ENCODE measurements around the gene KMT5C.
A peak's percentile ranks its signal among the peaks of the same experiment; 100 is the strongest.

KMT5C gene

DNA sequence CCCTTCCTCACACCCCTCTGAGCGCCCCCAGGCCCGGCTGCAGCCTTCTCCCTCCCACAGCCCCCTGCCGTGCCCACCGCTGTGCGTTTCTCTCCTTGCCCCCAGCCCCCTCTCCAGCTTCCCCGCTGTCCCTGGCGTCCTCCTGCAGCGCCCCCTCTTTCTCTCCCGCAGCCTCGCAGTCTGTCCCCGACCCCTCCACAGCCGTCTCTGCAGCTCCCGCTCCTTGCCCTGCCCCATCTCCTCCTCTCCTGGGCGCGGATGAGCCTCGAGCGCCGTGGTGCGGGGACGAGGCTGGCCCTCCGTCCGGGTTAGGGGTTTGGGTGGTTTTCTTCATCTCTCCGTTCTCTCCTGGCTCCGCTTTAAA lies 1.1 kb downstream of the KMT5C start:
- peak overlapping the region; percentile 80 for H3K9ac ChIP-seq (ENCODE audit: low read depth, low read length)
- no peaks in the 10 kb centered on the region for H3K36me3 ChIP-seq (ENCODE audit: insufficient read depth, low read length)
- no peaks in the 10 kb centered on the region for H3K9me3 ChIP-seq (replicated peaks; ENCODE audit: low read length)
- H3K27me3 ChIP-seq (ENCODE audit: control insufficient read depth, insufficient read depth, low read length) = peaks cover 10% of the 10 kb centered on the region
- peak overlapping the region; percentile 95 for H3K4me2 ChIP-seq (ENCODE audit: low read length)
- peaks cover 36% of the 10 kb centered on the region for H3K4me1 ChIP-seq (ENCODE audit: control insufficient read depth, insufficient read depth, low read length)
- peak overlapping the region; percentile 78 for H3K4me3 ChIP-seq (ENCODE audit: low read length)

DNA sequence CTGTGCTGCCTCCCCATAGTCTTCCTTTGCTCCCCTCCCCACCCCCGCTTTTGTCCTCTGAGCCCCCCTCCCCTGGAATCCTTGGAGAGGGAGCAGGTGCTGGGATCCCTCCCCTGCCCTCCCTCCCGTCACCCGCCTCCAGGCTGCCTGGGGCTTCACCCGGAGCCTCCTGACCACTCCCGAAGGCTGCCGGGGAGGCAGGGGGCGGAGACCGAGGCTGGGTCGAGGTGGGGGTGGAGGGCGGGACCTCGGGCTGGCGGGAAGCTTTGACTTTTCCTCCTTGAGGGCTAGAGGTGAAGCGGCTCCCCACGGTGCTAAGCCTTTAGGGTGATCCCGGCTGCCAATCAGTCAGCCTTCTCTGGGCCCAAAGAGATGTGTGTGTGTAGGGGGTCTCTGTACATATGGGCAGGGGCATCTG lies 1.5 kb downstream of the KMT5C start:
- peak overlapping the region; percentile 78 for H3K4me3 ChIP-seq (ENCODE audit: low read length)
- H3K27me3 ChIP-seq (ENCODE audit: control insufficient read depth, insufficient read depth, low read length) = peaks cover 10% of the 10 kb centered on the region
- peaks cover 40% of the 10 kb centered on the region for H3K4me1 ChIP-seq (ENCODE audit: control insufficient read depth, insufficient read depth, low read length)
- no peaks in the 10 kb centered on the region for H3K9me3 ChIP-seq (replicated peaks; ENCODE audit: low read length)
- no peaks in the 10 kb centered on the region for H3K36me3 ChIP-seq (ENCODE audit: insufficient read depth, low read length)
- peak overlapping the region; percentile 95 for H3K4me2 ChIP-seq (ENCODE audit: low read length)
- H3K9ac ChIP-seq (ENCODE audit: low read depth, low read length) = no peak overlapping the region

DNA sequence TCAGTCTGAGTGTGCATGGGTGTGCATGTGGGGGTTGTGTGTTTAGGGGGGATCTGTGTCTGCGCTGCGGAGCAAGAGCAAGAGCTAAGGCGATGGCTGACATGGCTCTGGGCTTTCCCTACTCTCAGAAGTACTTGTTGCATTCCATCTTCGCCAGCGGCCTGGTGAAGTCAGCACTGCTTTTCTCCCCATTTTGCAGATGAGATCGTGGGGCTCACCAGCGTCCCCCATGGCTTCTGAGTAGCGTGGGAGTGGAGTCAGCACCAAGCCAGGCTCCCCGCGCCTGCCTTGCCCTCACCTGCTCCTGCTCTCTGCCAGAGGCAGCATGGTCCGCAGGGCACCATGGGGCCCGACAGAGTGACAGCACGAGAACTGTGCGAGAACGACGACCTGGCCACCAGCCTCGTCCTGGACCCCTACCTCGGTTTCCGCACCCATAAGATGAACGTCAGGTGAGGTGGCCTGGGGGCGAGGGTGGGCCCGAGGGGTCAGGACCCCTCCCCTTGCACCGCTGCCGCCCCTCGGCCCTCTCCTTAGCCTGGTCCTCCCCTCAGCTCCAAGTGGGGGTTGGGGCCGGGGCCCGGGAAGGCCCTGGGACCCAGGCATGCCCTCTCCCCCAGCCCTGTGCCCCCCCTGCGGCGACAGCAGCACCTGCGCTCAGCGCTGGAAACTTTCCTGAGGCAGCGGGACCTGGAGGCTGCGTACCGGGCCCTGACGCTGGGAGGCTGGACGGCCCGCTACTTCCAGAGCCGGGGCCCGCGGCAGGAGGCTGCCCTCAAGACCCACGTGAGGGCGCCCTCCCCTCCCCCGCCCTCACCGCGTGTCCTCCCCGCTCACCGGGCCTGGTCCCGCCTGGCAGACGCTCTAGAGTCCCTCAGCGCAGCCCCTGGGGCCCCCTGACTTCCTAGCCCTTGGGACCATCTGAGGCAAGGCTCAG lies 2.2 kb downstream of the KMT5C start:
- no peaks in the 10 kb centered on the region for H3K9me3 ChIP-seq (replicated peaks; ENCODE audit: low read length)
- H3K27me3 ChIP-seq (ENCODE audit: control insufficient read depth, insufficient read depth, low read length) = peaks cover 6% of the 10 kb centered on the region
- H3K4me3 ChIP-seq (ENCODE audit: low read length) = peak overlapping the region; percentile 54
- H3K4me2 ChIP-seq (ENCODE audit: low read length) = peak overlapping the region; percentile 95
- H3K36me3 ChIP-seq (ENCODE audit: insufficient read depth, low read length) = no peaks in the 10 kb centered on the region
- H3K4me1 ChIP-seq (ENCODE audit: control insufficient read depth, insufficient read depth, low read length) = peaks cover 43% of the 10 kb centered on the region
- no peak overlapping the region for H3K9ac ChIP-seq (ENCODE audit: low read depth, low read length)

DNA sequence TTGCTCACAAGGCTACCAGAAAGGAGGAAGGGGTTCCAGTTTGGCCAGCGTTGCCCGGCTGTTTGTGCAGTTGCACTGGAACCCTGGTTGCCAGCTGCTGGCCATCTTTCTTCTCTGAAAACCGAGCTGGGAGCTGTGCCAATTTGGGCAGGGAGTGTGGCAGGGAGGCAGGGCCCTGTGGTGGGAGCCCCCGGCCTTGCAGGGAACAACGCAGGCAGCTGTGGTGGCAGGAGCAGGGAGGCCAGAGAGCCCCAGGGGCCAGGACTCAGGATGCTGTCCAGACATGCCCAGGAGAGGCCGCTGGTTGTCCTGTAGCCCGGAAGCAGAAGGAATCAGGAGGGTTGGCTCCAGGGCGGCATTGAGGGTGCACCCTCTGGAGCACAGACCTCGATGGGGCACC lies 4.8 kb downstream of the KMT5C start:
- no peak overlapping the region for H3K4me3 ChIP-seq (ENCODE audit: low read length)
- no peaks in the 10 kb centered on the region for H3K36me3 ChIP-seq (ENCODE audit: insufficient read depth, low read length)
- H3K9ac ChIP-seq (ENCODE audit: low read depth, low read length) = no peak overlapping the region
- H3K27me3 ChIP-seq (ENCODE audit: control insufficient read depth, insufficient read depth, low read length) = no peaks in the 10 kb centered on the region
- H3K4me2 ChIP-seq (ENCODE audit: low read length) = no peak overlapping the region
- H3K9me3 ChIP-seq (replicated peaks; ENCODE audit: low read length) = no peaks in the 10 kb centered on the region
- peaks cover 35% of the 10 kb centered on the region for H3K4me1 ChIP-seq (ENCODE audit: control insufficient read depth, insufficient read depth, low read length)

DNA sequence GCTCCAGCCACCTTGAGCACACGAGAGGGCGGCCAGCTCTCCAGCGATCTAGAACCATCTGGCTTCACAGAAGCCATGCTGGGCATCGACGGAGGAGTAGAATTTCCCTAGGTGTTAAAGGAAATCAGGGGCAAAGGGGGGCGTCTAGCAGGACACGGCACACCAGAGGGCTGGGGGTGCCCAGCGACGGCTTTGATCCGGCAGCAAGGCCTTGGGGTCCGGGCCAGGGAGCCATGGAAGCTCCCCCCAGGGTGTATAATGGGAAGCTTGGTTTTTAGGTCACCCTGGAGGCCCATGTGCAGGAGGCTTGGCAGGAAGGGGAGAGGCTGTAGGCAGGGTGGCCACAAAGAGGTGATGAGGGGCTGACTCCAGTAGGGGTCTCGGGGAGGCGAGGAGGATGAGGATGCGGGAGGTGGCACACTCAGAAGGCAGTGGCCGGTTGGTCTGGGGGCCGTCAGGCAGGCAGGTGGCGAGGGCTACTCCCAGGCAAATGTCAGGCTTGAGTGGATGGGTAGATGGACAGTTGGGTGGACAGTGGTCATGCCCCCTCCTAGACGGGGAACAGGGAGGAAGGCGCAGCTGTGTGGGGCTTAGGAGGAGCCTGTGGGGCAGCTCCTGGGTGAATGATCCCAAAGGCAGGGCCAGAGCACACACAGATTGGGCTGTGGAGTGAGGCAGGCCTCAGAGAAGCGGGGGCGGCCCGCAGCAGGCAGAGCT lies 5.6 kb downstream of the KMT5C start:
- Histone ChIP-seq H3K4me2 (ENCODE audit: low read length) (peak overlapping the region; percentile 26), H3K9me3 (replicated peaks; ENCODE audit: low read length) (no peaks in the 10 kb centered on the region), H3K36me3 (ENCODE audit: insufficient read depth, low read length) (no peaks in the 10 kb centered on the region), H3K4me3 (ENCODE audit: low read length) (no peak overlapping the region), H3K27me3 (ENCODE audit: control insufficient read depth, insufficient read depth, low read length) (no peaks in the 10 kb centered on the region), H3K9ac (ENCODE audit: low read depth, low read length) (no peak overlapping the region), H3K4me1 (ENCODE audit: control insufficient read depth, insufficient read depth, low read length) (peaks cover 33% of the 10 kb centered on the region)

DNA sequence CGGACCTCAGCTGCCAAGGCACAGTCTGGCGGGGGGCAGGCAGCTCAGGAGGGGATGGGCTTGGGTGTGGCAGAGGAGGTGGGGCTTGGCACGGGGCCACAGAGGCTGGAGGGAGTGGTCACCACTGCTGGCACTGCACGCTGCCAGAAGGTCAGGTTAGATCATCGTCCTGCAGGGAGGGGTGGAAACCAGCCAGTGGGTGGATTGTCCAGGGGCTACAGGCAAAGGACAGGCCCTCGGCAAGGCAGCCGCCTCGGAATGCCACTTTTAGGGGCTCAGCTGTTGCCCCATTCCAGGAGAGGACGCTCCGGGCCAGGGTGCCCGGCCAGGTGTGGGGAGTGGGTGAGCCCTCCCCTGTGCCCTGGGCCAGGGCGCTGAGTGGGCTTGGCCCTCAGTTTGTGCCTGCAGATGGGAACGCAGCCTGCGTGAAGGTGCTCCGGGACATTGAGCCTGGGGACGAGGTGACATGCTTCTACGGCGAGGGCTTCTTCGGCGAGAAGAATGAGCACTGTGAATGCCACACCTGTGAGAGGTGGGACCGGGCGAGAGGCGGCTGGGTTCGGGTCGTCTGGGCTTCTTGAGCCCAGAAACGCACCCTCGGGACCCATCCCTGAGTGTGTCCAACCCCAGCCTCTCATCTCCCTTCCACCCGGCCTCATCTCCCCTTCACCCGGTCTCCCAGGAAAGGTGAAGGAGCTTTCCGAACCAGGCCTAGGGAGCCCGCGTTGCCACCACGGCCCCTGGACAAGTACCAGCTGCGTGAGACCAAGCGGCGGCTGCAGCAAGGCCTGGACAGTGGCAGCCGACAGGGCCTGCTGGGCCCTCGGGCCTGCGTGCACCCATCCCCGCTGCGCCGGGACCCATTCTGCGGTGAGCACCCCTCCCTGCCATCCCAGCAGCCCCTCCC lies 6.4 kb downstream of the KMT5C start:
- Histone ChIP-seq H3K9me3 (replicated peaks; ENCODE audit: low read length) (no peaks in the 10 kb centered on the region), H3K9ac (ENCODE audit: low read depth, low read length) (no peak overlapping the region), H3K4me3 (ENCODE audit: low read length) (no peak overlapping the region), H3K4me1 (ENCODE audit: control insufficient read depth, insufficient read depth, low read length) (peaks cover 26% of the 10 kb centered on the region), H3K36me3 (ENCODE audit: insufficient read depth, low read length) (no peaks in the 10 kb centered on the region), H3K4me2 (ENCODE audit: low read length) (peak overlapping the region; percentile 26), H3K27me3 (ENCODE audit: control insufficient read depth, insufficient read depth, low read length) (peaks cover 3% of the 10 kb centered on the region)

DNA sequence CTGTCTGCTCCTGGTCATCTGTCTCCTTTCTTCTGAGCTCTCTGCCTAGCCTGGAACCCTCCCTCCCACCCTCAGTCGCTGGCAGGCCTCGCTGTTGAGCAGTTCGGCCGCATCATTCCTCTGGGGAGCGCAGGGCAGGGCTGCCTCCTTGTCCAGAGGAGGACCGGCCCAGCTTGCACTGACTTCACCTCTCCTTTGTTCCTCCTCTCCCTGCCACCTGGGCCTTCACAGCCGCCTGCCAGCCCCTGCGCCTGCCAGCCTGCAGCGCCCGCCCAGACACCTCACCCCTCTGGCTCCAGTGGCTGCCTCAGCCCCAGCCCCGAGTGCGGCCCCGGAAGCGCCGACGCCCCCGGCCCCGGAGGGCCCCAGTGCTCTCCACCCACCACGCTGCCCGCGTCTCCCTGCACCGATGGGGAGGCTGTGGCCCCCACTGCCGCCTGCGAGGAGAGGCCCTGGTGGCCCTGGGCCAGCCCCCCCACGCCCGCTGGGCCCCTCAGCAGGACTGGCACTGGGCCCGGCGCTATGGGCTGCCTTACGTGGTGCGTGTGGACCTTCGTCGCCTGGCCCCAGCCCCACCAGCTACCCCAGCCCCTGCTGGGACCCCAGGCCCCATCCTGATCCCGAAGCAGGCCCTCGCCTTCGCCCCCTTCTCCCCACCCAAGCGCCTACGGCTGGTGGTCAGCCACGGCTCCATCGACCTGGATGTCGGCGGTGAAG lies 7.2 kb downstream of the KMT5C start:
- peaks cover 22% of the 10 kb centered on the region for H3K4me1 ChIP-seq (ENCODE audit: control insufficient read depth, insufficient read depth, low read length)
- peaks cover 10% of the 10 kb centered on the region for H3K27me3 ChIP-seq (ENCODE audit: control insufficient read depth, insufficient read depth, low read length)
- no peak overlapping the region for H3K4me3 ChIP-seq (ENCODE audit: low read length)
- no peak overlapping the region for H3K9ac ChIP-seq (ENCODE audit: low read depth, low read length)
- no peak overlapping the region for H3K4me2 ChIP-seq (ENCODE audit: low read length)
- H3K9me3 ChIP-seq (replicated peaks; ENCODE audit: low read length) = no peaks in the 10 kb centered on the region
- no peaks in the 10 kb centered on the region for H3K36me3 ChIP-seq (ENCODE audit: insufficient read depth, low read length)

DNA sequence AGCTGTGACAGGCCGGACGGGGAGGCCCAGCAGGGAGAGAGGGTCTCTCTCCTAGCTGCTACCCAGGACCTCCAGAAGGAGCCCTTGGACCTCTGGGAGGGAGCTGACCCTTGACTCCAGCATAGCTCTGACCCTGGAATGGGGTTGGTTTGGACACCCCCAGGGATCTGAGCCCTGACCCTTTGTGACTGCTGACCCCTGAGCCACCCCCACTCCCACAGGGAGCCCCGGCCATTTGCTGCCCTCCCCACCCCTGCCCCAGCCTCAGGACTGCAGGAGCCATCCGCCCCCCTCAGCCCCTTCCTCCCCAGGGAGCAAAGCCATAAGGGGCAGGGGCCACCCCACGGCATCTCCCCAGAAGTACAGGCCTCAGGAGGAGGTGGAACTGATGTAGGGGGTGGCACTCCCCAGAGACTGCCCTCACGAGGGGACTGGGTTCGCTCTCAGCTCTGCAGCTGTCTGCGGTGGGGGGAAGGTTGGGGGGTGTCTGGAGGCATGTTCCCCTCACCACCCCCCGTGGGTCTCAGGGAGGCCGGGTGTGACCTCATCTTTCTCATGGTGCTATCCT lies 7.8 kb downstream of the KMT5C start:
- Histone ChIP-seq H3K9me3 (replicated peaks; ENCODE audit: low read length) (no peaks in the 10 kb centered on the region), H3K9ac (ENCODE audit: low read depth, low read length) (no peak overlapping the region), H3K4me1 (ENCODE audit: control insufficient read depth, insufficient read depth, low read length) (peaks cover 22% of the 10 kb centered on the region), H3K4me3 (ENCODE audit: low read length) (no peak overlapping the region), H3K4me2 (ENCODE audit: low read length) (no peak overlapping the region), H3K36me3 (ENCODE audit: insufficient read depth, low read length) (no peaks in the 10 kb centered on the region), H3K27me3 (ENCODE audit: control insufficient read depth, insufficient read depth, low read length) (peaks cover 17% of the 10 kb centered on the region)

DNA sequence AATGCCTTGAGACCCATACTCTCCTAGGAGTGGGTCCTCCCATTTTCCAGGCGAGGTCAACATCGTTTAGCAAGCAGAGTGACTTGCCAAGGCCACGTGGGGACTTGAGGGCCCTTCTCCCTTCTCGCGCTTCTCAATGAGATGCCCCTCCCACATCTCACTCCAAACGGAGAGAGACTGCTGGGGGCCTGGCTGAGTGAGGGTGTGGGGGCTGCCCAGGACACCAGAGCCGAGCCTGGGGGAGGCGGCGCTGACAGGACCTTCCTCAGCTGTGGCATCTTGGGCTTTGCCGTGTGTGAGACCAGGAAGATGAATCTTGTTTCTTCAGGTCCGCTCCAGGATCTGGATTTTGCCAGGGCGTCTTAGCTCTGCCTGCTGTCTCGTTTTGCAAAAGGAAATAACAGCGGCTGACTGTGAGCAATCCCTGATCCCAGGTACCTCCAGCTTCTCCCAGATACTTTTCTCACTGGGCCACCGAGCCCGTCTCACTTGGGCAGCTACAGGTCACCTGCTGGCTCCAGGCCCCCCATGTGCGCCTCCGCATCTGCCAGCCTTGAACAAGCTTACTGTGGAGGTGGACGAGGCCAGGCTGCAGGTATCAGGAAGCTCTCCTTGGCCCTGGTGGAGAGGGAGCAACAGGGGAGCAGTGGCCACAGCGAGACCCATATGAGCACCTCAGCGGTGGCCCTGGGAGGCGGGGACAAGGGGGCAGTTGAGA lies 8.8 kb downstream of the KMT5C start:
- peaks cover 26% of the 10 kb centered on the region for H3K27me3 ChIP-seq (ENCODE audit: control insufficient read depth, insufficient read depth, low read length)
- no peak overlapping the region for H3K4me3 ChIP-seq (ENCODE audit: low read length)
- H3K9ac ChIP-seq (ENCODE audit: low read depth, low read length) = no peak overlapping the region
- H3K9me3 ChIP-seq (replicated peaks; ENCODE audit: low read length) = no peaks in the 10 kb centered on the region
- no peaks in the 10 kb centered on the region for H3K36me3 ChIP-seq (ENCODE audit: insufficient read depth, low read length)
- H3K4me2 ChIP-seq (ENCODE audit: low read length) = no peak overlapping the region
- peaks cover 24% of the 10 kb centered on the region for H3K4me1 ChIP-seq (ENCODE audit: control insufficient read depth, insufficient read depth, low read length)

DNA sequence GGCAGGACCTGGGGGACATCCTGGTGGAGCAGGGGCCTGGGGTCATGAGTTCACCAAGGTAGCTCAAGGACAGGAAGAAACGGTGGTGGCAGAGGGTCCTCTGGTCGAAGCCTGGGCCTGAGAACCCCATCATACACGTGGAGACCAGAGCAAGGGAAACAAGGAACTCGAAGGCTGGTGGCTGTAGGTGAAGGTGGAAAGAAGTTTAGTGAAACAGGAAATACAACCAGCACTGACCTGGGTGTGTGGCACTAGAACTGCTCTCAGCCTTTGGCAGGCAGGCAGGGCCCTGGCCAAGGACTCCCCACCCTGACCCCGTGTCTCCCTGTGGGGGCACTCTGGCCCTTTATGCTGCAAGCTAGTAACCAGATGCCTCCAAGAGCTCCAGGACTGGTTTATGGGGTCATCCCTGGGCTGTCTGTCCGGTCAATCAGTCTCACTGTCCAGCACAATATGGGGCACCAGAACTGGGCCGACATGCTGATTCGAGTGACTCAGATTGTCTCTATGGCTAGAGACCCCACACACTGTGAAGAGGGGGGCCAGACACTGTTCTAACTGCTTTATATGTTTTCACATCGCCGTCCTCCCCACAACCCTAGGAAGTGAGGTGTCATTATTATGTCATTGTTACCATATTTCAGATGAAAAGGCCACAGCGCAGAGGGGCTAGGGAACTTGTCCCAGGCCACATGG lies 11.1 kb downstream of the KMT5C start:
- H3K9ac ChIP-seq (ENCODE audit: low read depth, low read length) = no peak overlapping the region
- no peaks in the 10 kb centered on the region for H3K9me3 ChIP-seq (replicated peaks; ENCODE audit: low read length)
- H3K4me1 ChIP-seq (ENCODE audit: control insufficient read depth, insufficient read depth, low read length) = peaks cover 11% of the 10 kb centered on the region
- no peak overlapping the region for H3K4me2 ChIP-seq (ENCODE audit: low read length)
- peaks cover 39% of the 10 kb centered on the region for H3K27me3 ChIP-seq (ENCODE audit: control insufficient read depth, insufficient read depth, low read length)
- H3K36me3 ChIP-seq (ENCODE audit: insufficient read depth, low read length) = no peaks in the 10 kb centered on the region
- H3K4me3 ChIP-seq (ENCODE audit: low read length) = no peak overlapping the region
